ENCODE measurements around the gene RPS16. TPM values are rescaled to one million over a fixed set of nuclear protein-coding genes. Genes with fewer than 3 reads are reported as not detected.
A peak's percentile ranks its signal among the peaks of the same experiment; 100 is the strongest.

The RPS16 gene
- total and polyA plus RNA-seq, 2 of the 13 experiments (the other 11 are each of a cell fraction or from before 2014, with no cell fraction given), result 488 to 2,583 TPM

DNA sequence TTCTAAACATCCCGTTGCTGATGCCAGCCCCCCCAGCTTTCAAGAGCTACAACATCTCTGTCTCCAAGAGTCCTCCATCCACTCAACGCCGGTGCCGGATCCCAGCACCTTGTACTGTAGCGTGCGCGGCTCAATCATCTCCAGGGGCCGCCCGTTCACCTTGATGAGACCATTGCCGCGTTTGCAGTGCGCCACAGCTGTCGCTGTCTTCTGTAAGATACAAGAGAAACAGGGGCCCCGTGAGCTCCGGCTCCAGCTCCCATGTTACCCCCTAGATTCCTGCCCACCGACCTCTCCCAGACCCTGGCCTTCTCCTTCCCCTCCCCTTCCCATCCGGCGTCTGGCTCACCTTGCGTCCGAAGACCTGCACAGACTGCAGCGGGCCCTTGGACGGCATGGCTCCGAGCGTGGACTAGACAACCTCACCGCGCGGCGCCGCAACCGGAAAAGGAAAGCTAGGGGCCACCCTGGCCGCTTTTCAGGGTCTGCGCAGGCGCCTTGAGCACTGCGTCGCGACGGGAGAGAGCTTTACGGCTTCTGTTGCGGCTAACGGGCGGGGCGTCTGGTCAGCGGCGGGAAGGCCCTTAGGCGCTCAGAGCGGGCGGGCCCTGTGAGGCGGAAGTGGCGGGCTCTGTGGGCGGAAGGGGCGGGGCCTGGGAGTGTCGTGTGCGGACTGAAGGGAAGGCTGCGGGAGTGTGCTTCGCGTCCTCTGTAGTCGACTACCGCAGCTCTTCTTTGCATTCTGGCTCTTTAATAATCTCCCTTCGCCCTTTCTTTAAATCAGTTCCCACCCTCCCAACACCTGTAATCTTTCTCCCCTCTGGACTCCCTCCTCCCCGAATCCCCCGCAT is at the start of gene RPS16 (continued):
- TF ChIP-seq, protein P1, sequence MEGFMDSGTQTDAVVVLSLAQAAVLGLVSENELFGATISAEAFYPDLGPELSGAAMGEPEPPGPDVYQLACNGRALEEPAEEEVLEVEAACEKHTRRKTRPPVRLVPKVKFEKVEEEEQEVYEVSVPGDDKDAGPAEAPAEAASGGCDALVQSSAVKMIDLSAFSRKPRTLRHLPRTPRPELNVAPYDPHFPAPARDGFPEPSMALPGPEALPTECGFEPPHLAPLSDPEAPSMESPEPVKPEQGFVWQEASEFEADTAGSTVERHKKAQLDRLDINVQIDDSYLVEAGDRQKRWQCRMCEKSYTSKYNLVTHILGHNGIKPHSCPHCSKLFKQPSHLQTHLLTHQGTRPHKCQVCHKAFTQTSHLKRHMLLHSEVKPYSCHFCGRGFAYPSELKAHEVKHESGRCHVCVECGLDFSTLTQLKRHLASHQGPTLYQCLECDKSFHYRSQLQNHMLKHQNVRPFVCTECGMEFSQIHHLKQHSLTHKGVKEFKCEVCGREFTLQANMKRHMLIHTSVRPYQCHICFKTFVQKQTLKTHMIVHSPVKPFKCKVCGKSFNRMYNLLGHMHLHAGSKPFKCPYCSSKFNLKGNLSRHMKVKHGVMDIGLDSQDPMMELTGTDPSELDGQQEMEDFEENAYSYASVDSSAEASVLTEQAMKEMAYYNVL (CRISPR knock-in tag; IDR thresholded peaks at IDR 0.05; ENCODE audit: borderline replicate concordance), result peak; percentile 27; the same call in 1 of the 2 replicates
- TF ChIP-seq DR1 (CRISPR knock-in tag; IDR thresholded peaks at IDR 0.05) (peak; percentile 97), ZFP37 (CRISPR knock-in tag; IDR thresholded peaks at IDR 0.05; ENCODE audit: borderline replicate concordance) (peak; percentile 48; the same call in 1 of the 2 replicates), ZFP36L1 (CRISPR knock-in tag; IDR thresholded peaks at IDR 0.05) (peak; percentile 61; the same call in 1 of the 2 replicates), ZNF761 (CRISPR knock-in tag; conservative IDR thresholded peaks at IDR 0.05) (peak; percentile 94), HOXD1 (CRISPR knock-in tag; IDR thresholded peaks at IDR 0.05) (0 out of 2 replicates have a peak, but pooled peaks have one; percentile 46), NKX3-1 (CRISPR knock-in tag; IDR thresholded peaks at IDR 0.05) (no peak), KLF13 (CRISPR knock-in tag; IDR thresholded peaks at IDR 0.05) (0 out of 2 replicates have a peak, but pooled peaks have one; percentile 44), ZNF160 (CRISPR knock-in tag; IDR thresholded peaks at IDR 0.05) (peak; percentile 72), ZFY (CRISPR knock-in tag; IDR thresholded peaks at IDR 0.05) (peak; percentile 90), PAF1 (CRISPR knock-in tag; IDR thresholded peaks at IDR 0.05) (no peak), BCL6 (CRISPR knock-in tag; IDR thresholded peaks at IDR 0.05) (peak; percentile 61), ZNF10 (CRISPR knock-in tag; IDR thresholded peaks at IDR 0.05; ENCODE audit: borderline replicate concordance, low read depth) (no peak), DPF2 (CRISPR knock-in tag; IDR thresholded peaks at IDR 0.05; ENCODE audit: borderline replicate concordance, low read depth) (no peak), SP140L (CRISPR knock-in tag; IDR thresholded peaks at IDR 0.05; ENCODE audit: borderline replicate concordance) (peak; percentile 55; the same call in 1 of the 2 replicates), KLF11 (CRISPR knock-in tag; IDR thresholded peaks at IDR 0.05) (peak; percentile 57; the same call in 1 of the 2 replicates)
- TF ChIP-seq, protein P2, sequence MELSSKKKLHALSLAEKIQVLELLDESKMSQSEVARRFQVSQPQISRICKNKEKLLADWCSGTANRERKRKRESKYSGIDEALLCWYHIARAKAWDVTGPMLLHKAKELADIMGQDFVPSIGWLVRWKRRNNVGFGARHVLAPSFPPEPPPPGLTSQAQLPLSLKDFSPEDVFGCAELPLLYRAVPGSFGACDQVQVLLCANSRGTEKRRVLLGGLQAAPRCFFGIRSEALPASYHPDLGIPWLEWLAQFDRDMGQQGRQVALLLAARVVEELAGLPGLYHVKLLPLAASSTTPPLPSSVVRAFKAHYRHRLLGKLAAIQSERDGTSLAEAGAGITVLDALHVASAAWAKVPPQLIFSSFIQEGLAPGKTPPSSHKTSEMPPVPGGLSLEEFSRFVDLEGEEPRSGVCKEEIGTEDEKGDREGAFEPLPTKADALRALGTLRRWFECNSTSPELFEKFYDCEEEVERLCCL (CRISPR knock-in tag; IDR thresholded peaks at IDR 0.05; ENCODE audit: borderline replicate concordance), result no peak
- TF ChIP-seq, protein P3, sequence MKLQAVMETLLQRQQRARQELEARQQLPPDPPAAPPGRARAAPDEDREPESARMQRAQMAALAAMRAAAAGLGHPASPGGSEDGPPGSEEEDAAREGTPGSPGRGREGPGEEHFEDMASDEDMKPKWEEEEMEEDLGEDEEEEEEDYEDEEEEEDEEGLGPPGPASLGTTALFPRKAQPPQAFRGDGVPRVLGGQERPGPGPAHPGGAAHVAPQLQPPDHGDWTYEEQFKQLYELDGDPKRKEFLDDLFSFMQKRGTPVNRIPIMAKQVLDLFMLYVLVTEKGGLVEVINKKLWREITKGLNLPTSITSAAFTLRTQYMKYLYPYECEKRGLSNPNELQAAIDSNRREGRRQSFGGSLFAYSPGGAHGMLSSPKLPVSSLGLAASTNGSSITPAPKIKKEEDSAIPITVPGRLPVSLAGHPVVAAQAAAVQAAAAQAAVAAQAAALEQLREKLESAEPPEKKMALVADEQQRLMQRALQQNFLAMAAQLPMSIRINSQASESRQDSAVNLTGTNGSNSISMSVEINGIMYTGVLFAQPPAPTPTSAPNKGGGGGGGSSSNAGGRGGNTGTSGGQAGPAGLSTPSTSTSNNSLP (IDR thresholded peaks at IDR 0.05; ENCODE audit: low read depth, low read length), result no peak
- TF ChIP-seq, protein P4, sequence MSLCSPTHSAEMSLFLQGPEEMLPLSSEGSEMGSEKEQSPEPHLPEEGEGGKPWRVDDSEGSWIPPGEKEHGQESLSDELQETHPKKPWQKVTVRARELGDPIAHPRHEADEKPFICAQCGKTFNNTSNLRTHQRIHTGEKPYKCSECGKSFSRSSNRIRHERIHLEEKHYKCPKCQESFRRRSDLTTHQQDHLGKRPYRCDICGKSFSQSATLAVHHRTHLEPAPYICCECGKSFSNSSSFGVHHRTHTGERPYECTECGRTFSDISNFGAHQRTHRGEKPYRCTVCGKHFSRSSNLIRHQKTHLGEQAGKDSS (CRISPR knock-in tag; IDR thresholded peaks at IDR 0.05; ENCODE audit: borderline replicate concordance, low read depth), result peak; percentile 89; the same call in 1 of the 2 replicates
- TF ChIP-seq, protein P5, sequence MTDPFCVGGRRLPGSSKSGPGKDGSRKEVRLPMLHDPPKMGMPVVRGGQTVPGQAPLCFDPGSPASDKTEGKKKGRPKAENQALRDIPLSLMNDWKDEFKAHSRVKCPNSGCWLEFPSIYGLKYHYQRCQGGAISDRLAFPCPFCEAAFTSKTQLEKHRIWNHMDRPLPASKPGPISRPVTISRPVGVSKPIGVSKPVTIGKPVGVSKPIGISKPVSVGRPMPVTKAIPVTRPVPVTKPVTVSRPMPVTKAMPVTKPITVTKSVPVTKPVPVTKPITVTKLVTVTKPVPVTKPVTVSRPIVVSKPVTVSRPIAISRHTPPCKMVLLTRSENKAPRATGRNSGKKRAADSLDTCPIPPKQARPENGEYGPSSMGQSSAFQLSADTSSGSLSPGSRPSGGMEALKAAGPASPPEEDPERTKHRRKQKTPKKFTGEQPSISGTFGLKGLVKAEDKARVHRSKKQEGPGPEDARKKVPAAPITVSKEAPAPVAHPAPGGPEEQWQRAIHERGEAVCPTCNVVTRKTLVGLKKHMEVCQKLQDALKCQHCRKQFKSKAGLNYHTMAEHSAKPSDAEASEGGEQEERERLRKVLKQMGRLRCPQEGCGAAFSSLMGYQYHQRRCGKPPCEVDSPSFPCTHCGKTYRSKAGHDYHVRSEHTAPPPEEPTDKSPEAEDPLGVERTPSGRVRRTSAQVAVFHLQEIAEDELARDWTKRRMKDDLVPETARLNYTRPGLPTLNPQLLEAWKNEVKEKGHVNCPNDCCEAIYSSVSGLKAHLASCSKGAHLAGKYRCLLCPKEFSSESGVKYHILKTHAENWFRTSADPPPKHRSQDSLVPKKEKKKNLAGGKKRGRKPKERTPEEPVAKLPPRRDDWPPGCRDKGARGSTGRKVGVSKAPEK (CRISPR knock-in tag; IDR thresholded peaks at IDR 0.05; ENCODE audit: borderline replicate concordance), result no peak

Data from HepG2 (cell line).